Body of pancreas (tissue), 4 donors: ENCODE measurements around the gene WNT6.

Experiments
- CTCF ChIP-seq, 7 experiments: fragments of 450-650 bp in 4 of 7; fragments of 200-600 bp in 3 of 7; sonication (generic) in 3 of 7; IDR thresholded peaks; one replicate each; pipeline ENCODE4 v1.5.1; 2016 to 2019; ENCODE audit warnings: antibody characterized with exemption in 7 of 7
- POLR2A ChIP-seq, 3 donors: fragments of 450-650 bp; IDR thresholded peaks; one replicate each; pipeline ENCODE4 v1.6.1; 2016; ENCODE audit warnings: antibody characterized with exemption in 3 of 3, mild to moderate bottlenecking in 2 of 3

GRCh38 chr2:218856896-218857243 is 2.7 kb upstream of the WNT6 start:
- TF ChIP-seq CTCF (IDR thresholded peaks at IDR 0.05), result no peak
- TF ChIP-seq POLR2A (IDR thresholded peaks at IDR 0.05), result no peak
